ENCODE measurements around the gene PIWIL1.

The PIWIL1 gene

GRCh38 chr12:130366159-130366558, 28.5 kb downstream of the PIWIL1 start:
- Mint-ChIP-seq H3K36me3 (ENCODE audit: insufficient read depth) (no peaks in the 10 kb centered on the region), H3K4me1 (no peaks in the 10 kb centered on the region), H3K27ac (ENCODE audit: low read depth) (no peak overlapping the region), H3K4me3 (no peak overlapping the region), H3K9me3 (no peaks in the 10 kb centered on the region), H3K27me3 (peaks cover 10% of the 10 kb centered on the region)
- no peak for DNase-seq (ENCODE audit: low spot score in 2 of 2)
- no peak for ATAC-seq (replicated peaks; ENCODE audit: extremely low read depth, poor library complexity, severe bottlenecking)

GRCh38 chr12:130367003-130367402, 29.3 kb downstream of the PIWIL1 start:
- no peak for ATAC-seq (replicated peaks; ENCODE audit: extremely low read depth, poor library complexity, severe bottlenecking)
- no peaks in the 10 kb centered on the region for H3K4me1 Mint-ChIP-seq

GRCh38 chr12:130367523-130367922, 29.8 kb downstream of the PIWIL1 start:
- H3K4me1 Mint-ChIP-seq, result no peaks in the 10 kb centered on the region
- H3K36me3 Mint-ChIP-seq (ENCODE audit: insufficient read depth), result no peaks in the 10 kb centered on the region
- H3K9me3 Mint-ChIP-seq, result no peaks in the 10 kb centered on the region
- ATAC-seq (replicated peaks; ENCODE audit: extremely low read depth, poor library complexity, severe bottlenecking) (no peak), DNase-seq (ENCODE audit: low spot score in 2 of 2) (no peak)
- peaks cover 10% of the 10 kb centered on the region for H3K27me3 Mint-ChIP-seq
- no peak overlapping the region for H3K4me3 Mint-ChIP-seq
- no peak overlapping the region for H3K27ac Mint-ChIP-seq (ENCODE audit: low read depth)

More at GRCh38 chr12:130367003-130367402, 29.3 kb downstream of the PIWIL1 start:
- Mint-ChIP-seq H3K4me3 (no peak overlapping the region), H3K27ac (ENCODE audit: low read depth) (no peak overlapping the region), H3K27me3 (peaks cover 10% of the 10 kb centered on the region), H3K36me3 (ENCODE audit: insufficient read depth) (no peaks in the 10 kb centered on the region), H3K9me3 (no peaks in the 10 kb centered on the region)
- no peak for DNase-seq (ENCODE audit: low spot score in 2 of 2)

- Mint-ChIP-seq H3K27ac (ENCODE audit: low read depth) (no peak overlapping the region), H3K9me3 (no peaks in the 10 kb centered on the region)
Measured at GRCh38 chr12:130369816-130370215, 32.1 kb downstream of the PIWIL1 start.

GRCh38 chr12:130371296-130371695, 33.6 kb downstream of the PIWIL1 start:
- DNase-seq (ENCODE audit: low spot score in 2 of 2) (no peak), ATAC-seq (replicated peaks; ENCODE audit: extremely low read depth, poor library complexity, severe bottlenecking) (no peak)
- Mint-ChIP-seq H3K4me1 (no peaks in the 10 kb centered on the region), H3K9me3 (no peaks in the 10 kb centered on the region), H3K27me3 (peaks cover 3% of the 10 kb centered on the region), H3K36me3 (ENCODE audit: insufficient read depth) (no peaks in the 10 kb centered on the region), H3K27ac (ENCODE audit: low read depth) (no peak overlapping the region), H3K4me3 (no peak overlapping the region)

More at GRCh38 chr12:130369816-130370215, 32.1 kb downstream of the PIWIL1 start:
- no peak overlapping the region for H3K4me3 Mint-ChIP-seq
- H3K27me3 Mint-ChIP-seq, result peaks cover 10% of the 10 kb centered on the region
- ATAC-seq (replicated peaks; ENCODE audit: extremely low read depth, poor library complexity, severe bottlenecking), result no peak
- no peaks in the 10 kb centered on the region for H3K4me1 Mint-ChIP-seq
- no peaks in the 10 kb centered on the region for H3K36me3 Mint-ChIP-seq (ENCODE audit: insufficient read depth)
- no peak for DNase-seq (ENCODE audit: low spot score in 2 of 2)

- Mint-ChIP-seq H3K27me3 (peaks cover 11% of the 10 kb centered on the region), H3K4me1 (no peaks in the 10 kb centered on the region), H3K36me3 (ENCODE audit: insufficient read depth) (no peaks in the 10 kb centered on the region), H3K9me3 (peaks cover 5% of the 10 kb centered on the region), H3K4me3 (no peak overlapping the region), H3K27ac (ENCODE audit: low read depth) (no peak overlapping the region)
- ATAC-seq (replicated peaks; ENCODE audit: extremely low read depth, poor library complexity, severe bottlenecking), result no peak
- DNase-seq (ENCODE audit: low spot score in 2 of 2), result no peak
Measured at GRCh38 chr12:130372936-130373335, 35.2 kb downstream of the PIWIL1 start.

GRCh38 chr12:130374083-130374482, 36.4 kb downstream of the PIWIL1 start:
- H3K27ac Mint-ChIP-seq (ENCODE audit: low read depth), result no peak overlapping the region
- H3K27me3 Mint-ChIP-seq, result peaks cover 11% of the 10 kb centered on the region
- H3K4me1 Mint-ChIP-seq, result no peaks in the 10 kb centered on the region
- no peak overlapping the region for H3K4me3 Mint-ChIP-seq
- H3K36me3 Mint-ChIP-seq (ENCODE audit: insufficient read depth), result no peaks in the 10 kb centered on the region
- DNase-seq (ENCODE audit: low spot score in 2 of 2), result no peak
- ATAC-seq (replicated peaks; ENCODE audit: extremely low read depth, poor library complexity, severe bottlenecking), result no peak
- H3K9me3 Mint-ChIP-seq, result peaks cover 5% of the 10 kb centered on the region

GRCh38 chr12:130375296-130376287, 37.9 kb downstream of the PIWIL1 start:
- peaks cover 11% of the 10 kb centered on the region for H3K27me3 Mint-ChIP-seq
- H3K27ac Mint-ChIP-seq (ENCODE audit: low read depth), result no peak overlapping the region
- no peak for ATAC-seq (replicated peaks; ENCODE audit: extremely low read depth, poor library complexity, severe bottlenecking)
- H3K4me3 Mint-ChIP-seq, result no peak overlapping the region
- DNase-seq (ENCODE audit: low spot score in 2 of 2), result no peak
- H3K9me3 Mint-ChIP-seq, result peaks cover 5% of the 10 kb centered on the region
- H3K4me1 Mint-ChIP-seq, result no peaks in the 10 kb centered on the region
- H3K36me3 Mint-ChIP-seq (ENCODE audit: insufficient read depth), result no peaks in the 10 kb centered on the region

- H3K4me1 Mint-ChIP-seq, result no peaks in the 10 kb centered on the region
- H3K4me3 Mint-ChIP-seq, result no peak overlapping the region
- ATAC-seq (replicated peaks; ENCODE audit: extremely low read depth, poor library complexity, severe bottlenecking), result no peak
Measured at GRCh38 chr12:130382818-130383217, 45.1 kb downstream of the PIWIL1 start.

GRCh38 chr12:130384234-130384633, 46.5 kb downstream of the PIWIL1 start:
- Mint-ChIP-seq H3K4me3 (no peak overlapping the region), H3K36me3 (ENCODE audit: insufficient read depth) (peaks cover 2% of the 10 kb centered on the region), H3K9me3 (peaks cover 25% of the 10 kb centered on the region), H3K27me3 (no peaks in the 10 kb centered on the region), H3K27ac (ENCODE audit: low read depth) (no peak overlapping the region), H3K4me1 (no peaks in the 10 kb centered on the region)
- ATAC-seq (replicated peaks; ENCODE audit: extremely low read depth, poor library complexity, severe bottlenecking) (no peak), DNase-seq (ENCODE audit: low spot score in 2 of 2) (no peak)

More at GRCh38 chr12:130382818-130383217, 45.1 kb downstream of the PIWIL1 start:
- H3K27ac Mint-ChIP-seq (ENCODE audit: low read depth), result no peak overlapping the region
- no peak for DNase-seq (ENCODE audit: low spot score in 2 of 2)
- no peaks in the 10 kb centered on the region for H3K27me3 Mint-ChIP-seq
- peaks cover 20% of the 10 kb centered on the region for H3K9me3 Mint-ChIP-seq
- peaks cover 2% of the 10 kb centered on the region for H3K36me3 Mint-ChIP-seq (ENCODE audit: insufficient read depth)

- H3K4me1 Mint-ChIP-seq, result no peaks in the 10 kb centered on the region
- H3K36me3 Mint-ChIP-seq (ENCODE audit: insufficient read depth), result peaks cover 2% of the 10 kb centered on the region
Measured at GRCh38 chr12:130385193-130385592, 47.5 kb downstream of the PIWIL1 start.

GRCh38 chr12:130391186-130391585, 53.5 kb downstream of the PIWIL1 start:
- Mint-ChIP-seq H3K4me3 (no peak overlapping the region), H3K27ac (ENCODE audit: low read depth) (no peak overlapping the region), H3K9me3 (peaks cover 15% of the 10 kb centered on the region), H3K27me3 (peaks cover 12% of the 10 kb centered on the region), H3K4me1 (no peaks in the 10 kb centered on the region), H3K36me3 (ENCODE audit: insufficient read depth) (peaks cover 2% of the 10 kb centered on the region)
- ATAC-seq (replicated peaks; ENCODE audit: extremely low read depth, poor library complexity, severe bottlenecking) (no peak), DNase-seq (ENCODE audit: low spot score in 2 of 2) (no peak)

More at GRCh38 chr12:130385193-130385592, 47.5 kb downstream of the PIWIL1 start:
- no peak for ATAC-seq (replicated peaks; ENCODE audit: extremely low read depth, poor library complexity, severe bottlenecking)
- DNase-seq (ENCODE audit: low spot score in 2 of 2), result no peak
- Mint-ChIP-seq H3K27me3 (no peaks in the 10 kb centered on the region), H3K27ac (ENCODE audit: low read depth) (no peak overlapping the region), H3K4me3 (no peak overlapping the region), H3K9me3 (peaks cover 31% of the 10 kb centered on the region)

- Mint-ChIP-seq H3K4me3 (no peak overlapping the region), H3K9me3 (peaks cover under 1% of the 10 kb centered on the region), H3K27ac (ENCODE audit: low read depth) (no peak overlapping the region), H3K4me1 (no peaks in the 10 kb centered on the region), H3K27me3 (peaks cover 27% of the 10 kb centered on the region), H3K36me3 (ENCODE audit: insufficient read depth) (no peaks in the 10 kb centered on the region)
- DNase-seq (ENCODE audit: low spot score in 2 of 2) (no peak), ATAC-seq (replicated peaks; ENCODE audit: extremely low read depth, poor library complexity, severe bottlenecking) (no peak)
Measured at GRCh38 chr12:130394906-130395305, 57.2 kb downstream of the PIWIL1 start.

Measured in central memory CD8-positive, alpha-beta T cell (primary cell).